Glomerular visceral epithelial cell (primary cell): ENCODE measurements around the gene CCDC170.
A peak's percentile ranks its signal among the peaks of the same experiment; 100 is the strongest.
"Not testable (repeated sequence)": the region's sequence is repeated elsewhere in the genome, so short reads cannot be mapped to it uniquely, and the experiment has no call there.

Source experiments
- DNase-seq: peaks from one replicate; pipeline ENCODE4 v3.0.0-alpha.2; 2016; ENCODE audit errors: extremely low spot score

Gene CCDC170

GRCh38 chr6:151494235-151494935 is 568 bp downstream of the CCDC170 start:
- DNase-seq, result peak; percentile 16

GRCh38 chr6:151494936-151495320 is 1.1 kb downstream of the CCDC170 start:
- DNase-seq, result no peak

- DNase-seq, result no peak
Observed at GRCh38 chr6:151495380-151495779, 1.6 kb downstream of the CCDC170 start.

GRCh38 chr6:151497905-151498304 is 4.1 kb downstream of the CCDC170 start:
- no peak for DNase-seq

- DNase-seq, result no peak
Observed at GRCh38 chr6:151498327-151498726, 4.5 kb downstream of the CCDC170 start.

- DNase-seq, result no peak
Observed at GRCh38 chr6:151499551-151499950, 5.7 kb downstream of the CCDC170 start.

GRCh38 chr6:151501511-151502136 is 7.8 kb downstream of the CCDC170 start:
- no peak for DNase-seq

GRCh38 chr6:151502499-151502898 is 8.7 kb downstream of the CCDC170 start:
- no peak for DNase-seq

- no peak for DNase-seq
Observed at GRCh38 chr6:151506761-151507160, 12.9 kb downstream of the CCDC170 start.

- no peak for DNase-seq
Observed at GRCh38 chr6:151509048-151509447, 15.2 kb downstream of the CCDC170 start.

GRCh38 chr6:151512481-151512880 is 18.7 kb downstream of the CCDC170 start:
- DNase-seq, result no peak

- peak; percentile 18 for DNase-seq
Observed at GRCh38 chr6:151514000-151514730, 20.3 kb downstream of the CCDC170 start.

- not testable (repeated sequence) for DNase-seq
Observed at GRCh38 chr6:151518992-151519391, 25.2 kb downstream of the CCDC170 start.

GRCh38 chr6:151523034-151523433 is 29.2 kb downstream of the CCDC170 start:
- DNase-seq, result no peak

GRCh38 chr6:151524059-151524458 is 30.2 kb downstream of the CCDC170 start:
- DNase-seq, result no peak

- DNase-seq, result no peak
Observed at GRCh38 chr6:151534576-151534975, 40.8 kb downstream of the CCDC170 start.

- DNase-seq, result no peak
Observed at GRCh38 chr6:151535476-151536187, 41.8 kb downstream of the CCDC170 start.

GRCh38 chr6:151536188-151536479 is 42.3 kb downstream of the CCDC170 start:
- DNase-seq, result no peak

GRCh38 chr6:151537556-151537955 is 43.7 kb downstream of the CCDC170 start:
- DNase-seq, result no peak

- DNase-seq, result no peak
Observed at GRCh38 chr6:151539506-151540268, 45.9 kb downstream of the CCDC170 start.

GRCh38 chr6:151544453-151544852 is 50.6 kb downstream of the CCDC170 start:
- DNase-seq, result no peak

- DNase-seq, result not testable (repeated sequence)
Observed at GRCh38 chr6:151544884-151545283, 51.1 kb downstream of the CCDC170 start.
